ENCODE measurements around the gene ICOSLG. TPM values are rescaled to one million over a fixed set of nuclear protein-coding genes. Genes with fewer than 3 reads are reported as not detected.
A peak's percentile ranks its signal among the peaks of the same experiment; 100 is the strongest.

ICOSLG gene
- total and polyA plus RNA-seq, 12 donors = 0.90 to 6.2 (median 1.6) TPM

DNA sequence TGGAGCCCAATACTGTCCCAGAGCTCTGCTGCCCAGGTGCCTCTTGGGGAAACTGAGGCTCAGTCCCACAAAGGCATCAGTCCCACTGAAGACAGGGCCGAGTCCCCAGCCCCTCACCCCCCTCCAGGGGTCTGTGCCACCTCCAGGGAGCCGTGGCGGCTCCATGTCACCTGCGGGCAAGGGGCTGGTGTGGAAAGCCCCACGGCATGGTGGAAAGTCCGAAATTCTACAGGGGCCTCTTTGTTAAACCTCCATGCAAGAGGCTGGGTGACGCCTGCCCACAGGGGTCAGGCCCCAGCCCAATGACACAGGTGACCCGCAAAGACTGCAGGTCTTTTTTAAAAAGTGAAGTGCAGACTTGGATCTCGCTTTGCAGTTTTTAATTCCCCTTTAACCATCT lies 41.6 kb upstream of the ICOSLG start:
- WGBS, 2 donors = 92 to 95% methylated on average over 9 of the region's 9 CpGs
- TF ChIP-seq, protein P1, sequence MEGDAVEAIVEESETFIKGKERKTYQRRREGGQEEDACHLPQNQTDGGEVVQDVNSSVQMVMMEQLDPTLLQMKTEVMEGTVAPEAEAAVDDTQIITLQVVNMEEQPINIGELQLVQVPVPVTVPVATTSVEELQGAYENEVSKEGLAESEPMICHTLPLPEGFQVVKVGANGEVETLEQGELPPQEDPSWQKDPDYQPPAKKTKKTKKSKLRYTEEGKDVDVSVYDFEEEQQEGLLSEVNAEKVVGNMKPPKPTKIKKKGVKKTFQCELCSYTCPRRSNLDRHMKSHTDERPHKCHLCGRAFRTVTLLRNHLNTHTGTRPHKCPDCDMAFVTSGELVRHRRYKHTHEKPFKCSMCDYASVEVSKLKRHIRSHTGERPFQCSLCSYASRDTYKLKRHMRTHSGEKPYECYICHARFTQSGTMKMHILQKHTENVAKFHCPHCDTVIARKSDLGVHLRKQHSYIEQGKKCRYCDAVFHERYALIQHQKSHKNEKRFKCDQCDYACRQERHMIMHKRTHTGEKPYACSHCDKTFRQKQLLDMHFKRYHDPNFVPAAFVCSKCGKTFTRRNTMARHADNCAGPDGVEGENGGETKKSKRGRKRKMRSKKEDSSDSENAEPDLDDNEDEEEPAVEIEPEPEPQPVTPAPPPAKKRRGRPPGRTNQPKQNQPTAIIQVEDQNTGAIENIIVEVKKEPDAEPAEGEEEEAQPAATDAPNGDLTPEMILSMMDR (IDR thresholded peaks at IDR 0.05) = no peak

DNA sequence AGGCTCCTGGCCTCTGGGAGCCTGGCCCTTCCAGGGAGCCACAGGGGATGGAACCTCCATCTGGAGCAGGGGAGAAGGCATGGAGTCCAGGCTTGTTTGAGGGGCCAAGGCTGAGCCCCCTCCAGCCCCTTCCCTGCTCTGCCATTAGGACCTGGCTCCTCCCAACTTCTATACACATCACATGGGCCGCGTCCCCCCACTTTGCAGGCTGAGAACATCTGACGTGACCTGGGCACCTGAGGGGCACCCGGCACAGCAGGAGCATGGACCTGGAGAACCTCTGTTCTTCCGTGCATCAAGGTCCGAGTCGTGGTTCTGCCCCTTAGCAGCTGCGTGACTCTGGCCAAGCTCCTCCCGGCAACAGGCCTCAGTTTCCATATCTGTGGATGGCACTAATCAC lies 41.1 kb upstream of the ICOSLG start:
- Histone ChIP-seq H3K27me3 (peaks cover 0 to 23% (median 17%) of the 10 kb centered on the region in 7 donors), H3K4me1 (peaks cover 0 to 9% (median 0%) of the 10 kb centered on the region in 9 donors), H3K36me3 (no peaks in the 10 kb centered on the region), H3K27ac (no peak overlapping the region), H3K4me3 (no peak overlapping the region), H3K9me3 (no peaks in the 10 kb centered on the region)
- intact Hi-C loops (cut with DNase I) = no loop called here
- WGBS, 2 donors = 92 to 95% methylated on average over 9 of the region's 9 CpGs
- ATAC-seq (peak in 1 of 8 donors; percentile 7), DNase-seq (no peak)
- TF ChIP-seq, protein P1 (IDR thresholded peaks at IDR 0.05) = no peak

More for the DNA sequence above, 41.6 kb upstream of the ICOSLG start:
- no peaks in the 10 kb centered on the region for H3K9me3 ChIP-seq
- peaks cover 0 to 29% (median 21%) of the 10 kb centered on the region in 7 donors for H3K27me3 ChIP-seq
- no peak overlapping the region for H3K4me3 ChIP-seq
- ATAC-seq (no peak), DNase-seq (no peak)
- H3K4me1 ChIP-seq = peaks cover 0 to 9% (median 0%) of the 10 kb centered on the region in 9 donors
- H3K36me3 ChIP-seq = no peaks in the 10 kb centered on the region
- intact Hi-C loops (cut with DNase I) = no loop called here
- H3K27ac ChIP-seq = no peak overlapping the region

DNA sequence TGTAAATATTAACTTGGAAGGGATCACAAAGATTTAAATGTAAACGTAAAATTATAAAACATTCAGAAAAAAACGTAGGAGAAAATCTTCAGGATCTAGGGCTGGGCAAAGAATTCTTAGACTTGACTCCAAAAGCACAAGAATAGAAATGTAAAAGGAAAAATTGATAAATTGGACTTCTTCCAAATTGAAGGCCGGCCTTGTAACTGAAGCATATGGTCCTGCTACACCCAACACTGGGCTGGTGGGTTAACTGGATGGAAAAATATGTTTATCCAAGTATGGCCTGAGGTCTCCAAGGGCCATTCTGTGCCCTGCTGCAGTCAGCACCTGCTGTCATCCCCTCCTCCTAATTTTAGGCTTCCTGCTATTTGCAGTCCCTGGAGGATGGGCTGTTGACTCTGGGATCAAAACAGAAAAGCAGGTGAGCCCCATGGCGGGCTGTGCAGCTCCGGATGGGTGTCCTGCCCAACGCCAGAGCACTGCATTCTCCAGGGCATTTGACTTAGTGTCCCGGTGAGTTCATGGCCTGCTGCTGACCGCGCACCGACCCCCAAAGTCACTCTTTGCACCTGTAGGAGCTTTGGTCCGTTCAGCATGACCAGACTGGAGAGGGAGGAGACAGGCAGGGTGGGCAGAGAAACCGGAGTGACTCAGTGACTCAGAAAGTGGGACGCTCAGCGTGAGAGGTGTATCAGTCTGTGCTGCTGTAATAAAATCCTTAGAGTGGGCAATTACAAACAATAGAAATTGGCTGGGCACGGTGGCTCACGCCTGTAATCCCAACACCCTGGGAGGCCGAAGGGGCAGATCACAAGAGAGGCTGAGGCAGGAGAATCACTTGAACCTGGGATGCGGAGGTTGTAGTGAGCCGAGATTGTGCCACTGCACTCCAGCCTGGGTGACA lies 38.9 kb upstream of the ICOSLG start:
- TF ChIP-seq, protein P1 (IDR thresholded peaks at IDR 0.05) = no peak
- no peak for ATAC-seq
- no peak overlapping the region for H3K4me3 ChIP-seq
- 87 to 93% methylated on average over 19 of the region's 19 CpGs for WGBS, 2 donors
- H3K4me1 ChIP-seq = no peaks in the 10 kb centered on the region
- intact Hi-C loops (cut with DNase I) = no loop called here
- H3K36me3 ChIP-seq = no peaks in the 10 kb centered on the region
- H3K9me3 ChIP-seq = peaks cover 0 to 10% (median 0%) of the 10 kb centered on the region in 11 donors
- no peak overlapping the region for H3K27ac ChIP-seq
- no peak for DNase-seq
- peaks cover 0 to 2% (median 0%) of the 10 kb centered on the region in 7 donors for H3K27me3 ChIP-seq

DNA sequence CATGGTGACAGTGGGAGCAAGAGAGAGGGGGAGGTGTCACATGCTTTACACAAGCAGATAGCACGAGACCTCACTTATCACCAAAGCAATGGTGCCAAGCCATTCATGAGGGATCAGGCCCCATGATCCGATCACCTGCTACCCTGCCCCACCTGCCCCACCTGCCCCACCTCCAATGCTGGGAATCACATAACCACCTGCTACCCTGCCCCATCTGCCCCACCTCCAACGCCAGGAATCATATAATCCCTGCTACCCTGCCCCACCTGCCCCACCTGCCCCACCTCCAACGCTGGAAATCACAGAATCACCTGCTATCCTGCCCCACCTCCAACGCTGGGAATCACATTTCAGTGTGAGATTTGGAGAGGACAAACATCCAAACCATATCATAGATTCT lies 34.3 kb upstream of the ICOSLG start:
- TF ChIP-seq, protein P1 (IDR thresholded peaks at IDR 0.05) = no peak
- no peak overlapping the region for H3K4me3 ChIP-seq
- H3K4me1 ChIP-seq = no peaks in the 10 kb centered on the region
- ATAC-seq (no peak), DNase-seq (no peak)
- H3K9me3 ChIP-seq = peaks cover 0 to 10% (median 0%) of the 10 kb centered on the region in 11 donors
- H3K27ac ChIP-seq = no peak overlapping the region
- WGBS, 2 donors = 72 to 77% methylated on average over 5 of the region's 5 CpGs
- no peaks in the 10 kb centered on the region for H3K27me3 ChIP-seq
- no peaks in the 10 kb centered on the region for H3K36me3 ChIP-seq
- intact Hi-C loops (cut with DNase I) = no loop called here
